Fibroblast of gingiva (primary cell): Measurements from ENCODE around the gene RNF186.
"Not testable (repeated sequence)": the region's sequence is repeated elsewhere in the genome, so short reads cannot be mapped to it uniquely, and the experiment has no call there.

Source experiments
- DNase-seq: peaks from one replicate; pipeline ENCODE4 v3.0.0-alpha.2; 2011; ENCODE audit warnings: low read depth

The RNF186 gene

DNA sequence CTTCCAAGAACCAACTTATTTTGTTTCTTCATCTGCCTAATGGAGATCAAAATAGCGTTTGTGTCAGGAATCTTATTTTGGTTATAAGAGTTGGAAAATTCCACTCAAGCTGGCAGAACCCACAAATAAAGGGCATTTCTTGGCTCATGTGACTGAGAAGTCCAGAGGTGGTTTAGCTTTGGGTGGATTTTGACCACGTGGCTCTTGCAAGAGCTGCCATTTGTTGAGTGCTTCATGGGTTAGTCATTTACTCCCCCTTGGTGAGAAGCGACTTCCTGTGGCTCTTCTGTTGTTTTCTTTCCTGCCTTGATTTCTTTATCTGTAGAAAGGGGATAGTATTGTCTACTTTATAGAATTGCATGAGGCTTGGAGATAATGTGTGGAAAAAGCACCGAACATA is 9.5 kb upstream of the RNF186 start:
- no peak for DNase-seq

GRCh38 chr1:19824036-19824435 is 9.0 kb upstream of the RNF186 start:
- no peak for DNase-seq

- no peak for DNase-seq
Observed at GRCh38 chr1:19819701-19820100, 4.6 kb upstream of the RNF186 start.

DNA sequence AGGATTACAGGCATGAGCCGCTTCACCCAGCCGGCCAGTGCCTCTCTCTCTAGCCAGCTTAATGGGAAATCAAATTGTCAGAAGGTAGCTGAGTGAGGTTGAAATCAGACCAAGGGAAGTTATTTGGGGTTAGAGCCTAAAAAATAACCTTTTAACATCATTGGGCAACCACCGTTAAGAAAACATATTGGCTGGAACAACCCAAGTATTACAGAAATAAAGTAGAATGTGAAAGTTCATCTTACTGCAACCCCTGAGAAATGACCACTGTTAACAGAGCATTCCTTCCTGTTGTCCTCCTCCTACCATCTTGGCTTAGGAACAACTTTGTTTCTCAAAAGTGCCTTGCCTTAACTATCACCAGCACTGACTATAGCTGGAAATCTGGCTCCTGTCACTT is 3.2 kb upstream of the RNF186 start:
- DNase-seq = peak; percentile 32

GRCh38 chr1:19817160-19817559 is 2.1 kb upstream of the RNF186 start:
- DNase-seq = no peak

DNA sequence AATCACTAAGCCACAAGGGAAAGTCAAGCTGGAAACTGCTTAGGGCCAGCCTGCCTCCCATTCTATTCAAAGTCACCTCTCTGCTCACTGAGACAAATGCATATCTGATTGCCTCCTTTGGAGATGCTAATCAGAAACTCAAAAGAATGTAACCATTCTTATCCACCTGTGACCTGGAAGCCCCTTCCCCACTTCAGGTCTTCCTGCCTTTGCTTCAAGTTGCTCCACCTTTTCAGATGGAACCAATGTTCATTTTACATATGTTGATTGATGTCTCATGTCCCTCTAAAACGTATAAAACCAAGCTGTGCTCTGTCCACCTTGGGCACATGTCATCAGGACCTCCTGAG is 1.6 kb upstream of the RNF186 start:
- DNase-seq = not testable (repeated sequence)

- DNase-seq = no peak
Observed at GRCh38 chr1:19815801-19816736, 986 bp upstream of the RNF186 start.

DNA sequence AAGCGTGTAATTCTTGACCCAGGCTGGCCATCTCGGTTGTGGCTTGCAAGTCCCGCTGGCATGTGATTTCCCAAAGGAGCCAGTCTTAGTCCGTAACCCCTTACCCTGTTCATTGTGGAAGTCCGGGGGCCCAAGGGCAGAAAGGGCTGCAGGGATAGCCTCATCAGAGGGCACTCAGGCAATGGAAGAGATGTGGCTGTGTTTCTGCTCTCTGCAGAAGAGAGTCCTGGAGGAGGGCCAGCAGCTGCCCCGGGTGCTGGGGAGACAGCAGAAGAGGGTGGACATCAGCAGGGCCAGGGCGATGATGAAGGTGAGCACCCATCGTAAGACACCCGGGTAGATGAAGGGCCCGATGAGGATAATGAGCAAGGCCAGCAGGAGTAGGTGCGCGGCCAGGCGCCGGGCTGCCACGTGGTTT is 830 bp downstream of the RNF186 start:
- no peak for DNase-seq

DNA sequence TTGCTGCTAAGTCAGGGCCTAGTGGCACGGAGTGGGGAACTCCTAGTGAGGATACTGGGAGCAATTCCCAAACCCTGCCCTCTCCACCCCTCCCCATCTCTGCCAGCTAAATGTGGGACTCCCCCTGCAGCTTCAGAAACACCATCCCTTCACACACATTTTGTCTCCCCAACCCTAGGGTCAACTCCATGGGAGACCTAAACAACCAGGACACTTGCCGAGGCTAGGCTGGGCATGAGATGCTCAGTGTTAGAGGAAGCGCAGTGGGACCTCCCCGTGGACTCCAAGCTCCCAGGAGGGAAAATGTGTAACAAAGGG is 1.5 kb downstream of the RNF186 start:
- no peak for DNase-seq

- no peak for DNase-seq
Observed at GRCh38 chr1:19812875-19813642, 2.0 kb downstream of the RNF186 start.

- DNase-seq = peak; percentile 47
Observed at GRCh38 chr1:19811206-19811851, 3.8 kb downstream of the RNF186 start.

DNA sequence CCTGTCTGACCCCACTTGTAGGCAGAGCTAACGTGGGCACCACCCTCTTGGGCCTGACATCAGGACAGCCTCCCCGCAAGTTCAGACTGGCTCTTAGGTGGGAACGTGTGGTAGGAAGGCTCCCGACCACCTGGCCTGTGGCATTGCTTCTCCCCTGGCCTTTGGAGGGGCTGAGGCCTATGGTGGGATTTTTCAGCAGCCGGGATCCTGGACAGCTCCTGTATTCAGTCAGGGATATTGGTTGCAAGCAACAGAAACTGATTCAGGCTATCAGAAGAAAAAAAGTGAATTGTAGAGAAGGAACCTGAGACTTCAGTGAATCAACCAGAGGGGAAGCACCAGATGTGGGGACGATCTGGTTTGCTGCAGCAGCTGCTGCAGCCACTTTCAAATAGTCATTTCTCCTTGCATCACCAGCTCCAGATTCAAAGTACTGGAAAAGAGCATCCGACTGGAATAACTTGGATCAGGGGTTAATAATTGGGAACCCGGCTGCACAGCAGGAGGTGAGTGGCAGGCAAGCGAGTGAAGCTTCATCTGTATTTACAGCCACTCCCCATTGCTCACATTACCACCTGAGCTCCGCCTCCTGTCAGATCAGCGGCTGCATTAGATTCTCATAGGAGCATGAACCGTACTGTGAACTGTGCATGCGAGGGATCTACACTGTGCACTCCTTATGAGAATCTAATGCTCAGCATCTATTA is 5.9 kb downstream of the RNF186 start:
- DNase-seq = no peak

GRCh38 chr1:19808351-19808750 is 6.7 kb downstream of the RNF186 start:
- no peak for DNase-seq

- peak; percentile 44 for DNase-seq
Observed at GRCh38 chr1:19804831-19805251, 10.2 kb downstream of the RNF186 start.

DNA sequence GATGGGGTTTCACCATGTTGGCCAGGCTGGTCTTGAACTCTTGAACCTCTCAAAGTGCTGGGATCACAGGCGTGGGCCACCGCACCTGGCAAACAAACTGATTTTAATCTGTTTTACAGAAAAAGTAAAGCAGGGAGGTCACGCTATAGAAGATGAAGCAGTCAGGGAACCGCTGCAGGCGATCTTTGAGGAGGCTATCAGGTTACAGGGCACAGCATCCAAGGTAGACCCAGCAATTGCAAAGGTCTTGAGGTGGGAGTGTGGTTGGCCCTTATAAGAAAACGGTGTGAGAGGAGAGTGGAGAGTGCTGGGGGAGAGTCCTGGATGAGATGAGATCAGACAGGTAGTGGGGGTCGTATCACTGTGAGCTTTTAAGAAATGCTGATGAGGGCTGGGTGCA is 12.8 kb downstream of the RNF186 start:
- no peak for DNase-seq

GRCh38 chr1:19800076-19800804 is 14.8 kb downstream of the RNF186 start:
- DNase-seq = peak; percentile 69

DNA sequence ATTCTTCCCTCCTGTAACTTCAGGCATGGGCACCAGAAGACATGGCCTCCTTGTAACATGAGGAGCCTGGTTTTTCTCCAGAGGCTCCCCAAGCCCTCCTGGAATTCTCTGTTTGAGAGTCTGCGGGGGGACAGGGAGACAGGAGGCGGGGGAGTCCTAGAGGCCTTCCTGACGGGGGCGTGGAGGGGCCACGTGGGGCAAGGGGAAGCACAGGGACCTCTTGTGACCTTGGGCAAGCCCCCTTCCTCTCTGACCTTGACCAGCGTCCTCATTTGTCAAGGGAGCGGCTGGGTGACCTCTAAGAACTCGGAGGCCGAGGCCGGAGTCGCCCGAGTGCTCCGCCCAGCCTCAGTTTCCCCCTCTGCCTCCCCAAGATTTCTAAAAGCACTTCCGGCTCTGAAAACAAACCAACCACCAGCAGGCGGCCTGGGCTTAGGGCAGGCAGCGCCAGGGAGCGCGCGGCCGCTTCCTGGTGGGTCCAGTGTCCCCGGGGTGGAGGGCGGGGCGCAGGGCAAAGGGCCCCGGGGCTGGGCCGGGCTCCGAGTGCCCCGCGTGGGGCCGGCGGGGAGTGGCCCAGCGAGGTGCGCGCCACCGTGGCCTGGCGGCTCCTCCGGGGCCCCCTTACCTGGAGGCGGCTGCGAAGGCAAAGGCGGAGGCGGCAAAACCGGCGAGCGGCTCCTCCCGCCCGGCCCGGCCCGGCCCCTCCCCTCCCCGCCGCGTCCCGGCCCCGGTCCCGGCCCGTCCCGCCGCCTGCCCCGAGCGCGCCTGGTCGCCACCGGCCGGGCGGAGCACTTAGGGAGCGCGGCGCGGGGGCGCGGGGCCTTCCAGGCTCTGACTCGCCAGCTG is 15.6 kb downstream of the RNF186 start, which contains the start of gene TMCO4:
TSS of gene TMCO4 (minus strand) at position 687 of the 846 bp plus-strand sequence. CDS start 19,158 bp downstream, outside the sequence.
- peak; percentile 57 for DNase-seq

DNA sequence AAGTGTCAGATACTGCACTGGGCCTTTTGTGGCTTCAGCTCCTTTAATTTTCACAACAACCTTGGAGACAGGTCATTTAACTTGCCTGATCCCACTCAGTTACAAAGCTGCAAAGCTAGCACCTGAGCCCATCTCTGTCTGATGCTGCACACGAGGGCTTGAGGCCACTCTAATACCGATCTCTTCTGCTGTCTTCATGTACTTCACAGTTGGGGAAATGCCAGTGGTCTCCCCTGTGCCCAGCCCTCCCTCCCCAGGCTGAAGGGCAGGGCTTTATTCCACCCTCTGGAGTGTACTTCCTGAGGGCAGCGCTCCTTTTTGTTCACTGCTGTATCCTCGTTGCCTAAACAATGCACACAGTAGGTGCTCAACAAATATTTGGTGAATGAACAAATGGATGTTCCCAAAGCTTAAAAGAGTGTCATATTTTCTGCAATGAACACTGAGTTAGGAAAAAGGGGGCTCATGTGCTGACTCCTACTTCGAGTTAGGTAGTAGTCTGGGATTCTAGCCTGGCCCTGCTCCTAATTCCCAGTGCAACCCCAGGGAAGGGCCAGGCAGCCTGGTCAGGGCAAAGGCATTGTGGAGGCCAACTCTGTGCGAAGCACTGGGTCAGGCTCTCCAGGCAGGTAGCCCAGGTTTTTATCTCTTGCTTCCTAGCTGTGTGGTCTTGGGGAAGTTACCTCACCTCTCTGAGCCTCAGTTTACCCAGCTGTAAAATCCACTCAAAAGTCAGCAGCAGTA is 16.4 kb downstream of the RNF186 start:
- DNase-seq = no peak

DNA sequence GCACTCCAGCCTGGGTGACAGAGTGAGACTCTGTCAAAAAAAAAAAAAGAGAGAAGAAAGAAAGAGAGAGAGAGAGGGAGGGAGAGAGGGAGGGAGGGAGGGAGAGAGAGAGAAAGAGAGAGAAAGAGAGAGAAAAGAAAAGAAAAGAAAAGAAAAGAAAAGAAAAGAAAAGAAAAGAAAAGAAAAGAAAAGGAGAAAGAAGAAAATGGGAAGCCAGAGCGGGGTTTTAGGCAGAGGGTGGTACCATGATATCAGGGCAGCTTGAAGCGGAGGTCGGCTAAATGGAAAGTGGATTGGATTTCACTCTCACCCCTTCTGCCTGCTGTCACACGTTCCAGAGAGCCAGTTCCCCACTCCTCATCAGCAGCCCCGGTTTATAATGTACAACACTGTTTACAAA is 17.3 kb downstream of the RNF186 start:
- no peak for DNase-seq

DNA sequence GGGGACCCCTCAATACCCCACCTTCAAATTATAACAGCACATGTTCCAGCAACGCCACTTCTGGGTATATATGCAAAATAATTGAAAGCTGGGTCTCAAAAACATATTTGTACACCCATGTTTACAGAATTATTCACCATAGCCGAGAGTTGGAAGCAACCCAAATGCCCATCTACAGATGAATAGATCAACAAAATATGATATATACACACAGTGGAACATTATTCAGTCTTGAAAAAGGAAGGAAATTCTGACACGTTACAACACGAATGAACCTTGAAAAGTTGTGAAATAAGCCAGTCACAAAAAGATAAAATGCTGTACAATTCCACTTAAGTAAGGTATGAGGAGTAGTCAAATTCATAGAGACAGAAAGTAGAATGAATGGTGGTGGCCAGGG is 20.5 kb downstream of the RNF186 start:
- DNase-seq = no peak
